Right hindlimb (tissue), 1 donor: Measurements from ENCODE around the gene DIRAS1.

Experiments
- DNase-seq: peaks from one replicate; pipeline ENCODE4 v3.0.0-alpha.2; 2018

The DIRAS1 gene

GRCh38 chr19:2754659-2755447, 33.7 kb upstream of the DIRAS1 start:
- DNase-seq, result no peak

- DNase-seq, result no peak
Measured at GRCh38 chr19:2751438-2751830, 30.3 kb upstream of the DIRAS1 start.

- no peak for DNase-seq
Measured at GRCh38 chr19:2750808-2751437, 29.8 kb upstream of the DIRAS1 start.

- no peak for DNase-seq
Measured at GRCh38 chr19:2747349-2747748, 26.2 kb upstream of the DIRAS1 start.

GRCh38 chr19:2744113-2744512, 22.9 kb upstream of the DIRAS1 start:
- DNase-seq, result no peak

GRCh38 chr19:2743099-2743498, 21.9 kb upstream of the DIRAS1 start:
- no peak for DNase-seq

- no peak for DNase-seq
Measured at GRCh38 chr19:2740314-2740656, 19.1 kb upstream of the DIRAS1 start.

GRCh38 chr19:2739602-2740313, 18.6 kb upstream of the DIRAS1 start, which contains the start of gene SLC39A3:
TSS of gene SLC39A3 (minus strand) at chr19:2740017. CDS start at chr19:2737257, 2,760 bp downstream.
- peak; percentile 99 for DNase-seq

- DNase-seq, result no peak
Measured at GRCh38 chr19:2736550-2737190, 15.5 kb upstream of the DIRAS1 start.

- DNase-seq, result no peak
Measured at GRCh38 chr19:2735374-2735773, 14.2 kb upstream of the DIRAS1 start.

- DNase-seq, result no peak
Measured at GRCh38 chr19:2734589-2735288, 13.6 kb upstream of the DIRAS1 start.

GRCh38 chr19:2733930-2734588, 12.9 kb upstream of the DIRAS1 start:
- DNase-seq, result no peak

- no peak for DNase-seq
Measured at GRCh38 chr19:2732883-2733282, 11.7 kb upstream of the DIRAS1 start.

GRCh38 chr19:2732157-2732725, 11.1 kb upstream of the DIRAS1 start:
- no peak for DNase-seq

- no peak for DNase-seq
Measured at GRCh38 chr19:2731181-2731995, 10.2 kb upstream of the DIRAS1 start.

- no peak for DNase-seq
Measured at GRCh38 chr19:2729943-2730818, 9.0 kb upstream of the DIRAS1 start.

GRCh38 chr19:2728783-2729387, 7.7 kb upstream of the DIRAS1 start:
- no peak for DNase-seq

- DNase-seq, result no peak
Measured at GRCh38 chr19:2727640-2727944, 6.4 kb upstream of the DIRAS1 start.

GRCh38 chr19:2726904-2727639, 5.9 kb upstream of the DIRAS1 start:
- DNase-seq, result no peak
